LNCaP clone FGC (cell line): ENCODE results near the gene PIP4K2B.
"Not testable (repeated sequence)": the region's sequence is repeated elsewhere in the genome, so short reads cannot be mapped to it uniquely, and the experiment has no call there.

ENCODE experiments used
- DNase-seq: peaks from one replicate; pipeline ENCODE4 v3.0.0-alpha.2; 2011; ENCODE audit warnings: low read depth
- H3K4me3 ChIP-seq: 2 replicates; pipeline ENCODE4 v1.5.1; 2011; ENCODE audit warnings: mild to moderate bottlenecking, low read depth, low read length, control low read depth
- CTCF ChIP-seq: IDR thresholded peaks from 2 replicates; pipeline ENCODE4 v1.5.1; 2012; ENCODE audit warnings: mild to moderate bottlenecking; ENCODE audit not compliant: control insufficient read depth, insufficient read depth; ENCODE audit errors: extremely low read depth

PIP4K2B gene

GRCh38 chr17:38791162-38791561 is 8.2 kb downstream of the PIP4K2B start:
- H3K4me3 ChIP-seq: no peak overlapping the region
- no peak for DNase-seq
- TF ChIP-seq CTCF: no peak

GRCh38 chr17:38790148-38790707 is 9.1 kb downstream of the PIP4K2B start:
- H3K4me3 ChIP-seq, DNase-seq: not testable (repeated sequence)

- DNase-seq: no peak
- no peak for TF ChIP-seq CTCF
- H3K4me3 ChIP-seq: no peak overlapping the region
These were observed 10.2 kb downstream of the PIP4K2B start for GRCh38 chr17:38789185-38789584.

- not testable (repeated sequence) for H3K4me3 ChIP-seq, DNase-seq
These were observed 11.4 kb downstream of the PIP4K2B start for GRCh38 chr17:38787999-38788398.

DNA sequence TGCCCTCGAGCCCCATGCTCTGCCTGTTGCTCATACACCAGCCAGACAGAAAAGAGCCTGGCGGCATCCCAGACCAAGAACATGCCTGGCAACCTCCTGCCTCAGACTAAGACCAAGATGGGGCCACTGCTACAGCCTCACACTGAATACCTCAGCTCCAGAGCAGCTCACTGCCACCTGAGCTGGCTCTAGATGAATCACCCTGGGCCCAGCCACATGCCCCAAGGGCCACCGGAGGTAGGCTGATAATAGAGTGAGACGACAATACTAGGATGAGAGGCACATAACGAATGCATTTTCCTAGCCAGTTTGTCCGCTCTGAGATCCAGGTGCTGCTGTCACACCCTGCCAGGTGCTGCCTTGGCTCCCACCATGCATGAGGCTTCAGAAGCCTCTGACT is 13.0 kb downstream of the PIP4K2B start:
- TF ChIP-seq CTCF: no peak
- H3K4me3 ChIP-seq: no peak overlapping the region
- DNase-seq: no peak

DNA sequence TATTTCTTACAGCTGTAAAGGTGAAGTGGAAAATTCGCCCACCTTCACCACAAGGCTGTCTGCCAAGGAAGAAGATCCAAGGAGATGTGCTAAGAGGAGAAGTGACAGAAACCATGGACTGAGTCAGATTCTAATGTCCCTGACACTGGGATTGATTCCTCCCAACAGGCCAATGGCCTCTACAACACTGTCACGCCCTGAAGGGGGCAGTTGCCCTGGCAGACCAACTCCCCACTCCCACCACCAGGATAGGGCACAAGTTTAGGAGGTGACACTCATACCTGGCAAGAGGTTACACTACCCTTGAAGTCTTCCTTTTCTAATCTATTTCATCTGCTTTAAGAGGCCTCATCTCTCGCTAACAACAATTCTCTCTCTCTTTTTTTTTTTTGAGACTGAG is 16.1 kb downstream of the PIP4K2B start:
- DNase-seq: no peak
- no peak for TF ChIP-seq CTCF
- no peak overlapping the region for H3K4me3 ChIP-seq

GRCh38 chr17:38779965-38780752 is 19.2 kb downstream of the PIP4K2B start:
- DNase-seq: no peak
- H3K4me3 ChIP-seq: no peak overlapping the region
- TF ChIP-seq CTCF: no peak

DNA sequence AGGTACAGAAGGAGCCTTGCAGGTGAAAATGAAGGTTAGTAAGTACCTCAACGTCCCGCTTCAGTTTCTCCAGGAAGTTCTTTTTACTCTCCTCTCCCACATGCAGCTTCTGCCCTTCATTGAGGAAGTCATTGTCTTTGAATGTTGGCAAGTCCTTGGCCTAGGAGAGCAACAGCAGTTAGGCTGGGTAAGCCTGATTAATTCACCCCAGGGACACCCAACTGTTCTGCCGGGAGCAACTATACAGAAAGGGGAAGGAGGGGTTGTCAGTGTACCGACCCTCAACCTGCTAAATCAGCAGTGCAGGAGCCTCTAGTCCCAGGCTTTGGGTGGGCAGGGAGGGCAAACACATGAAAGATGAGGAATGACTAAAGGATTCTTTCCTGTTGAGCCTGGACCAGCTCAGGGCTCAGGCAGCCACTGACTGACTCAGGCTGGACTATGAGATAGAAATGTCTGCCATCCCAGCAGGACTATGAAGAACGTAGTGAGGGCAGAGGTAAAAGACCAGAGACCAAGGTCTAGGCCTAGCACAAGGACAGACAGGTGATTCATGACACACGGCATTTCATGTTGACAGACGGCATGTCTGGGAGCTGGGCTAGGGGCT is 21.6 kb downstream of the PIP4K2B start:
- no peak for DNase-seq
- H3K4me3 ChIP-seq: no peak overlapping the region
- no peak for TF ChIP-seq CTCF
